ENCODE measurements around the gene FMO2.

The FMO2 gene

GRCh38 chr1:171258943-171259342 lies 73.8 kb downstream of the FMO2 start:
- DNase-seq = no peak
